GM15510 (cell line): Measurements from ENCODE around the gene VMP1.

Experiments used
- POLR2A ChIP-seq: IDR thresholded peaks from 3 replicates; pipeline ENCODE4 v1.6.1; 2011; ENCODE audit warnings: borderline replicate concordance; ENCODE audit not compliant: insufficient read length; ENCODE audit errors: extremely low read depth

Gene VMP1

DNA sequence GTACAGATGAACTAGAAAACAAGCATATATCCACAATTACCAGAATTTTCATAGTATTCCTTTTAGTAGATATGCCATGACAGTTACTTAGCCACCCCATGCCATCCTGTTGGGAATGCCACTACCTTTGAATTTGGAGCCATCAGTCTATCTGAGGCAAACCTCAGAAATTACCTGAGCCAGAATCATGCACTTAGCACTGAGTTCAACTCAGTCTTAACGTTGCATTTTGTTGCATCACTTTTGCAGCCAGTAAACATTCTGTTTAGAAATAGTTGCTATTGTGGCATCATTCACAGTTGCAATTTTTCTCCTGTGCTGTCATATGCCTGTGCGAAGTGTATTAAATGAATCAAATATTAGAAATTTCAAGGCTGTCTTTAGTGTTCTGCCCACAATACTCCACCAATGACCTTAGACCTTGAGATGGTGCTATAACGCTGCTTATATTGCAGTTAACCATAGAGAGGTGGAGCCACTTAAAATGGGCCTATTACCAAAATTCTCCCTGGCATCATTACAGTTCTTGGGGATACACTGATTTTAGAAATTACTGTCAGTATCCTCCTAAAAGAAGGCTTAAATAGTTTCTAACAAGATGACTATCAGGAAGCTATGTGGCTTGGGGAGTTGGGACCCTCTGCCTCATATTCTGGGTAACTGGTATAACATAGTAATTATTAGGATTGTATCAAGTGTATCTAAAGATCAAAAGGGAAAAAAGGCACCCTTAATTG, 11.3 kb upstream of the VMP1 start:
- no peak for TF ChIP-seq POLR2A

DNA sequence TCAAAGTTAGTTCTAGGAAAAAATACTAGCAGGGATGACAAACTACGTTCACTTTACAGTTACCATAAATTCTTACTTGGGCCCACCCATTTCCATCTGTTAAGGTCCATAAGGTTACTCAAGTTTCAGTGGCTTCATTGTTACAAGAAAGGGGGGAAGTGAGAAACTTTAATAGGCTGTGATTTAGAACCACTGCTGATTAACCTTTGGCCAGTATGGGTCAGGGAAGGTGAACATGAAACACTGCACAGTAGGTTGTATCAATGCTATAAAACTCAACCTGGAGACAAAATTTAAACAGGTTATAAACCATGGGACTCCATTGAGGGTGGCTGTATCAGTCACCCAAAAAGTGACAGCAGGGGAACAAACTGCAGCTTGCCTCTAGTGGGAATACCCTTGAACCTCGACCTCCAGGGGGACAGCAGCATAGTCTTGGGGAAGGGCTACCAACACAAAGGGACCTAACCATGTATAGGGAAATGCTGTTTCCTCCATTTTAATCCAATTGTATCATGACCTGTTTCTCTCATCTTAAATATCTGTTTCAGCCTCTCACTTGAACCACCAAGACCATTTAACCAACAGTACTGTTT, 10.7 kb upstream of the VMP1 start:
- no peak for TF ChIP-seq POLR2A

DNA sequence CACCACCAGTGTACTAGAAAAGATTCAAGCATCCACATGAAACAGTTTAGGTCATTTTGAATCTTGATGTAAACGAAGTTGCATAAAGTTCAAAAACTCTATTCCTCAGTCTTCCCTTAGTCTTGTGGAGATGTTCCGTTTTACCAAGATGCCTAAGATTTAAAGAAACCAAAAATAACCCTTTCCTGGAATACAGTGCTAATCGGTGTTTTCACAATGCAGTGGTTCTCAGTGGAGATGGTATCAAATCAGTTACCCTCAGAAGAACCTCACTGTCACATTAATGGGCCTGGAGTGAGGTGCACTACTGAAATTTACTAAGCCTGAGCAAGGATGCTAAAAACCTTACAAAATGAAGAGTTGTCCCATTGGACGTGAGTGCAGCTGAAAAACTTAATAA, 9.3 kb upstream of the VMP1 start:
- no peak for TF ChIP-seq POLR2A

DNA sequence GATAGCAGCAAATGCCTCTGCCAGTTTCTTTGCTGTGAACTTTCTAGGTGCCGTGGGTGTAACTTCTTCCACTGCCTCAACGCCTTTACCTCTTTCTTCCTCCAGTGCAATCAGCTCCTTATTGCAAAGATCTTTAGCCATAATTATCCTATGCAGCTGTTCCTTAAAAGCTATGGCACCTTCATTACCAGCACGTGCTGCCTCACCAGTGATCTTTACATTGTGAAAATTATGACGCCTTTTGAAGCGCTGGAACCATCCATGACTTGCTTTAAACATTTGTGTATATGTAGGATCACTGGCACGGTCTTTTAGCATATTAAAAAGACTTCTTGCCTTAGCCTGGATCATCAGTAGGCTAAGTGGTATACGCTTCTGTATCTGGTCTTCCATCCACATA, 8.2 kb upstream of the VMP1 start:
- TF ChIP-seq POLR2A, result no peak

DNA sequence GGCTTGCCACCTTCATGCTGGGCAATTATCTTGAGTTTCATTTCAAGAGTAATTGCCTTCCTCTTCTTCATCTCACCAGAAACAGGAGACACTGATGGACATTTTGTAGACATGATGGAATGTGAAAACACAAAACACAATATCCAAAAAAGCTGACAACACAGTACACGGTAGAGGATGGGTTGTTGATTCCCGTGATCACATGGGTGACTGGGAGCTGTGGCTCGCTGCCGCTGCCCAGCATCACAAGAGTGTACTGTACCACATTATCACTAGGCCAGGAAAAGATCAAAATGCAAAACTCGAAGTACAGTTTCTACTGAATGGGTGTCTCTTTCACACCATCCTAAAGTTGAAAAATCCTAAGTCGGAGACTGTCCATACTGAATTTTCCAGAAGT, 7.7 kb upstream of the VMP1 start:
- TF ChIP-seq POLR2A, result no peak

DNA sequence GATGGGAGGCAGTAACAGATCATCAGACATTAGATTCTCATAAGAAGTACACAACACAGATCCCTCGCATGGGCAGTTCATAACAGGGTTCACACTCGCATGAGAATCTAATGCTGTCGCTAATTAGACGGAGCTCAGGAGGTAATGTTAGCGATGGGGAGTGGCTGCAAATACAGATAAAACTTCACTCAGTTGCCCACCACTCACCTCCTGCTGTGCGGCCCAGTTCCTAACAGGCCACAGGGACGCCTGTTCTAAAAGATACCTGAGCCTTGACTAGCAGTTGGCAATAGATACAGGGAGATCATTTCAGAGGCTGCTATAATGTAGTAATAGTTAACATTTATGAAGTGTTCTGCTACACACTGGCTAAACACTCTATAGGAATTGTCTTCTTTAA, 5.2 kb upstream of the VMP1 start:
- TF ChIP-seq POLR2A, result no peak

DNA sequence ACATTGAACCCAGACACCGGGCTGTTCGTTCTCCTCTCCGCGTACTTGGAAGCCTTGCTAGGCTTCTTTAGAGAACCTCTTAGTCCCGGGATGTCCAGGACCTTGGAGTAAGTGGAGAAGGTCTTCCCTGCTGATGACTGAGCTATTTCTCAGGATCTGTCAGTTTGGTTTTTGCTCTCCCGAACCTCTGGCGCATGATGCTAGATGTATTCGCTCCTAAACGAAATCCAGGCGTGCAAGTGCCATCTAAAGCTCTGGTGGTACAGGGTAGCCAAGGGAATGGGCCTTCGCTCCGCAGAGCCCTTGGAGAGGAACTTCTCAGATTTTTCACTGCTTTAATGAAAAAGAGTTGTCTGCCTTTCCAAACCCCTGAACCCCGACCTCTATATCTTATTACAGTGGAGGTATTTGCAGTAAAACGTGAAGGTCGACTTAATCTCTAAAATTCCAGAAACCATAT, 547 bp downstream of the VMP1 start:
- no peak for TF ChIP-seq POLR2A

DNA sequence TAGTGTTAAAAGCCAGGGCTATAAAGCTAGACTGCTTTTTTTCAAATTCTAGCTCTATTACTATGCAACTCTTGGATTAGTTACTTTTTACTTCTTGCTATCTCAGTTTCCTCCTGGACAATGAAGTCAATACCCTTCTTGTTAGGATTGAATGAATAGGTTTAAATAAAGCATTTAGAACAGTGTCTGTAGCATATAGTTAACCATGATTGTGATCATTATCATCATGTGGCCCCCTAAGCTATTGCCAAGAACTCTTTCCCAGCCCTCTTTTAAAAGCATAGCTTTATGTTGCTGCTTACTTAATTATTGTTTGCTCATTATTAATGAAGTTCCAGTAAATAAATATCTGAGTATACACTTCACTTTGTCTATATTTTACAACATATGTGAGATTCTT, 4.5 kb downstream of the VMP1 start:
- TF ChIP-seq POLR2A, result no peak

DNA sequence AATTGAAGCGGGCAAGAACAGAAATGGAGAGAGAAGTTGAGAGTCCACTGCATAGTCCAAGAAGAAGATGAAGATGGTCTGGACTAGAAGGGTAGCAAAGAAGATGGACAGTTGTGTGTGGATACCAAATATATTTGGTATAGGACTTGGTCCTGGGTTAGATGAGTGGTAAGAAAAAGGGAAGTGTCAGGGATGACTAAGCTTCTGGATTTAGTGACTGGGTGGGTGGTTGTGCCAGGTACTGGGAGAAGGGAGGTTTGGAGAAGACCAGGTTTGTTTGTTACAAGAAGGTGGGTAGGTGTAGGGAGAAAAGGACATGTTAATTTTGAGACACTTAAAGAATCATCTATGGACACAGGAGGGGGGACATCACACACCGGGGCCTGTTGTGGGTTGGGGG, 5.4 kb downstream of the VMP1 start:
- no peak for TF ChIP-seq POLR2A

DNA sequence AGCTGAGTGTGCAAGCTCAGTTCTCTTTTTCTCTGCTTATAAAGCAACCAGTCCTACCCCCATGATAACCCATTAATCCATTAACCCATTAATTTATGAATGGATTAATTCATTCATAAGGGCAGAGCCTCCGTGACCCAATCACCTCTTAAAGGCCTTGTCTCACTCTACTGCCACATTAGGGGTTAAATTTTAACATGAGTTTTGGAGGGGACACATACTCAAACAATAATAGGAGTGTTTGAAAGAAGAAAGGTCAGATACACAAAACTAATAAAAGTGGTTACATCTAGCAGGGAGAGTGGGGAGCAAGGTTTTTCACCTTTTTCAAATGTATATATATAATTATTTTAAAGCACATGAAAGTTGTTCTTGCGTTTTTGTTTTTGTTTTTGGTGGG, 6.8 kb downstream of the VMP1 start:
- no peak for TF ChIP-seq POLR2A

DNA sequence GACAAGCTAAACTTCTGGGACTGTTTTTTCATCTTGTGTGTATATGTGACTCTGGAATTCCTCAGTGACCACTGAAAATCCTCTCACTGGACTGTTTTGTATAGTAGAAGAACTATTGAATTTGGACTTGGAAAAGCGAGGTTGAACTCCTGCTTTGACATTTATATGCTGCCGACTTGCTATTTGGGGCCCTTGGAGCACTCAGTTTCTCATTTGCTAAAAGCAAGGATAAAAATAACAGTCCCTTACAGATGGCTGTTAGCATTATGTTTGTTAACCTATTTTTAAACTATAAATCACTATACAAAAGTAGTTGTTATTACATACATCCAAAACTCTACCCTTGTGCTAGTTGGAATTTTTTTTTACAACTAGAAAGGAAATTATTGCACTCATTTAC, 9.0 kb downstream of the VMP1 start:
- no peak for TF ChIP-seq POLR2A

DNA sequence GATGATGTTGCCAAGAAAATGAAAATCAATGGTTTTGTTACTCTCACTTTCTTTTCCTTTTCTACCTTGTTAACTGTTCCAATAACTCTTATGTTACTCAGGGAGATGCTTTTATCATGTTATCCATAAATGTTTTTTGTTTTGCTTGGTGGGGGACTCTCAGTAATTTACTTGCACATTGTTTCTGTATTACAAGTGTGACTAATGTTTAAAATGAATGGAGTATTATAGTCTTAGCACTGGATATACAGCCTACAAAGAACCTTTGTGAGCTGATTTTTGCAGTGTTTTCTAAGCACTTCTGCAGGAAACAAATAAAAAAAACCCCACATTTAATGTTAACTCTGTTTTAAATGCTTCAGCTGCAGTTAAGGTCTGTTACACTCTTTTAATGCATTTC, 12.1 kb downstream of the VMP1 start:
- TF ChIP-seq POLR2A, result no peak

DNA sequence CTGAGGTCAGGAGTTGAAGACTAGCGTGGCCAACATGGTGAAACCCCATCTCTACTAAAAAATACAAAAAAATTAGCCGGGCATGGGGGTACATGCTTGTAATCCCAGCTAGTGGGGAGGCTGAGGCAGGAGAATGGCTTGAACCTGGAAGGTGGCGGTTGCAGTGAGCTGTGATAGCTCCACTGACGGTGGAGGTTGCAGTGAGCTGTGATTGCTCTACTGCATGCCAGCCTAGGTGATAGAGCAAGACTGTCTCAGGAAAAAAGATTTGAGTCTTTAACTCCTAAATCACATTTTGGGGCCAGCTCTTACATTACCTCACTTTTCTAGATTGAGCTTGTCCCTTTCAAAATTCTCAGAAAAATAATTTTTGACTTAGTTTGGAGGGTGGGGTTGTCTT, 15.2 kb downstream of the VMP1 start:
- no peak for TF ChIP-seq POLR2A

DNA sequence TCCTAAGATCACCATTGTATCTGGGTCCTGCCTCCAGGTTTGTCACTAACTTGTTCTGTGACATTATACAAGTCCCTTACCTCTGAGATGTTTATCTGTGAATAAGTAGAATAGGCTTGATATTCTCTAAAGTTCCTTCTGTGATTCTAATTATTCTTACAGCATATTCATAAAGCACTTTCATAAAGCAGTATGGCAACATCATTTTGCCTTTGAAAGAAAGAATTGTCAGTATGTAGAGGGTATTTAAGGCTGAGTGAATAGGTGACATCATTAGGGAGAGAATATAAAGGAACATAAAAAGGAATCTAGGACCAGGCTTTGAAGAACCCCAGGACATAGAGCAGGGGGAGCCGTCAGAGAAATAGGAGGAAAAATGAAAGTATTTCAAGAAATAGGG, 15.6 kb downstream of the VMP1 start:
- no peak for TF ChIP-seq POLR2A

DNA sequence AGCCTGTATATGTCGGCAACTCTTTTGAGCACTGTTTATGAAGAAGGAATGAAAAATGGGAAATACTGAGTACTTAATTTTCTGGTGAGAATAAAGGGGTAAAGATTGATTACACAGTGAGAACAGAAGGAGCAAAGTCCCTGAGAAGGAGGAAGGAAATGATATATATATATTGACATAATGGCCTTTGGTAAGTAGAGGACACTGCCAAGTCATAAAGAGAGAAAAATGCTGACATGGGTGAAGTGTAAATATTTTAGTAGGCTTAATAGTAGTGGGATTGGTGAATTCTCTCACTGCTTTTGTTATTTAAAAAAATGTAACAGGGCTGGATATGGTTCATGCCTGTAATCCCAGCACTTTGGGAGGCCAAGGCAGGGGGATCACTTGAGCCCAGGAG, 16.2 kb downstream of the VMP1 start:
- no peak for TF ChIP-seq POLR2A

DNA sequence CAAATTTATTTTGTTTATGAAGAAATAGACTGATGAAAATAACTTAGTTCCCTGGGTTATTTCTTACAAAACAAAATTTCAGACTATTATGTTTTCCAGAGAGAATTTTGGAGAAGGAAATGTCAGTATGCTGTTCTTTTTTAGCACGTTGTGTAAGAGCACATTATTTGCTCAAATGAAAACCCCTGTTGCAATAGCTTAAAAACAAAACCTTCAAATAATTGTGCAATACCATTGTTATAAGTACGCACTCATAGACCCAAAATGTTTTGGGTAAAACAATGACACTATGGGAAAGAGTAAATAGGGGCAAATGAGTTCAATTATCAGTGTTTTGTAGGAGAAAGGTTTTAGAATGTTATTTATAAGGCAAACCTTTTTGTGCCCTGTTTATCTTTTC, 18.2 kb downstream of the VMP1 start:
- TF ChIP-seq POLR2A, result no peak
